Hippocampal formation (tissue), 2 donors: ENCODE data around the gene ANGPTL8.
A peak's percentile ranks its signal among the peaks of the same experiment; 100 is the strongest.

Experiments
- DNase-seq, 2 donors: peaks; one replicate each; lab custom pipeline; 2025; lab: John Stamatoyannopoulos, UW

Gene ANGPTL8

GRCh38 chr19:11239377-11240000 lies at the start of gene ANGPTL8:
ANGPTL8 (plus strand) TSS chr19:11239619; CDS start chr19:11239638, 19 bp downstream.
- no peak for DNase-seq

GRCh38 chr19:11190501-11190900 lies 48.9 kb upstream of the ANGPTL8 start:
- DNase-seq, result no peak

GRCh38 chr19:11191273-11191755 lies 48.1 kb upstream of the ANGPTL8 start:
- no peak for DNase-seq

- no peak for DNase-seq
Measured at GRCh38 chr19:11191934-11192333, 47.5 kb upstream of the ANGPTL8 start.

- no peak for DNase-seq
Measured at GRCh38 chr19:11192957-11193939, 46.2 kb upstream of the ANGPTL8 start.

- no peak for DNase-seq
Measured at GRCh38 chr19:11194173-11194572, 45.2 kb upstream of the ANGPTL8 start.

- DNase-seq, result no peak
Measured at GRCh38 chr19:11194656-11195558, 44.5 kb upstream of the ANGPTL8 start.

GRCh38 chr19:11195681-11196080 lies 43.7 kb upstream of the ANGPTL8 start:
- no peak for DNase-seq

- DNase-seq, result no peak
Measured at GRCh38 chr19:11196406-11197287, 42.8 kb upstream of the ANGPTL8 start.

GRCh38 chr19:11197291-11198174 lies 41.9 kb upstream of the ANGPTL8 start, which contains the start of gene KANK2:
KANK2 (minus strand) TSS chr19:11197545; CDS start chr19:11194511, 3,034 bp downstream.
- DNase-seq, result peak; percentile 69 to 84

GRCh38 chr19:11198175-11198534 lies 41.3 kb upstream of the ANGPTL8 start:
- DNase-seq, result no peak

- DNase-seq, result no peak
Measured at GRCh38 chr19:11198769-11199424, 40.5 kb upstream of the ANGPTL8 start.

GRCh38 chr19:11199517-11199916 lies 39.9 kb upstream of the ANGPTL8 start:
- DNase-seq, result no peak

GRCh38 chr19:11200015-11200574 lies 39.3 kb upstream of the ANGPTL8 start:
- no peak for DNase-seq

- DNase-seq, result no peak
Measured at GRCh38 chr19:11200931-11201330, 38.5 kb upstream of the ANGPTL8 start.

GRCh38 chr19:11201791-11202190 lies 37.6 kb upstream of the ANGPTL8 start:
- no peak for DNase-seq

GRCh38 chr19:11202488-11203193 lies 36.8 kb upstream of the ANGPTL8 start:
- DNase-seq, result no peak
